Stimulated activated CD4-positive, alpha-beta T cell treated with anti-CD3 and anti-CD28 coated beads, Interleukin-12 subunit alpha, Interleukin-12 subunit beta, amount 100 ng/mL, for 24 hours (primary cell): ENCODE data around the gene TDRD3.

Experiments
- DNase-seq, 2 experiments: peaks; one replicate each; pipeline ENCODE4 v3.0.0-alpha.2; 2020; ENCODE audit warnings: low read depth in 2 of 2

TDRD3 gene

DNA sequence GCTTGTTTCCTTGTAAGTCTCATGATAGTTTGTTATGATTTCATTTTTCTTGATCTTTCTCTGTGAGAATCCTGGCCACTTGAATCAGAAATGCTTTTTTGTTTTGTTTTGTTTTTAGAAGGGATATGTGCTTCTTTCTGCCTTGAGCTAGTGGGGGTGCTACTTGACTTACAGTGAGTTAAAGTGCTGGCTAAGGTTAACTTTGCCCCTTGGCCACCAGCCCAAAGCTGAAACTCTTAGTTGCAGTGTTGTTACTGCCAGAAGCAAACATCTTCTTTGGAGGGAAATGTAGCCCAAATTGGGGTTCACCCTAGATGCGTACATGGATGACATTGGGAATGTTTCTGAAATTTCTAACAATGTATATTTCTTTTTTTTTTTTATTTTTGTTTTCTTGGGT lies 57.4 kb downstream of the TDRD3 start:
- DNase-seq = no peak

DNA sequence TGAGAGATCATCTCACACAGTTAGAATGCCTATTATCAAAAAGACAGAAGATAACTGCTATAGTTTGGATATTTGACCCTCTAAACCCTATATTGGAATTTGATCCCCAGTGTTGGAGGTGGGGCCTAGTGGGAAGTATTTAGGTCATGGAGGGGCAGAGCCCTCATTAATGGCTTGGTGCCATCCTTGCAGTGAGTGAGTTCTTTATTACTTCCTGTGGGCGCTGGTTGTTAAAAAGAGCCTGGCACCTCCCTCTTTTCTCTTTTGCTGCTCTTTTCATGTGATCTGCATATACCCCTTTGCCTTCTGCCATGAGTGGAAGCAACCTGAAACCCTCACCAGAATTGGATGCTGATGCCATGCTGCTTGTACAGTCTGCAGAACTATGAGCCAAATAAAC lies 66.8 kb downstream of the TDRD3 start:
- DNase-seq = no peak

DNA sequence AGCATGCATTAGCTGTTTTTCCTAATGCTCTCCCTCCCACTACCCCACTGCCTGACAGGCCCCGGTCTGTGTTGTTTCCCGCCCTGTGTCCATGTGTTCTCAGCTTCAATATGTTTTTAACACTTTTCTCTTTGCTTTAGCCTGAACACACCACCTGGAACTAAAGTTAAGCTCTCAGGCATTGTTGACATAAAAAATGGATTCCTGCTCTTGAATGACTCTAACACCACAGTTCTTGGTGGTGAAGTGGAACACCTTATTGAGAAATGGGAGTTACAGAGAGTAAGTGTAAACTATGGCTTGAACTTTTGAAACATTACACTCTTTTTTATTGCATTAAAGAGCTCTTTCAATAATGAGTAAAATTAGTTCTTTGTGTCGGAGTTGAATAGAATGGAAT lies 70.1 kb downstream of the TDRD3 start:
- DNase-seq = no peak

DNA sequence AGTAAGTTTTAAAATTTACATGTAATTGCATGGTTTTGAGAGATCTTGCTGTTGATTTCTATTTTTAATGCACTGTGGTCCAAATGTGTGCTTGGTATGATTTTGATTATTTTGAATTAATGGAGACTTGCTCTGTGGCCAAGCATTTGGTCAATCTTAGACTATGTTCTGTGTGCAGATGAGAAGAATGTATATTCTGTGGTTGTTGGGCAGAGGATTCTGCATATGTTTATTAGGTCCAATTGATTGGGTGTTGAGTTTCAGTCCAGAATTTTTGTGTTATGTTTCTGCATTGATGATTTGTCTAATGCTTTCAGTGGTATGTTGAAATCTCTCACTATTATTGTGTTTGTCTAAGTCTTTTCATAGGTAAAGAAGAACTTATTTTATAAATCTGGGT lies 82.3 kb downstream of the TDRD3 start:
- DNase-seq = no peak

DNA sequence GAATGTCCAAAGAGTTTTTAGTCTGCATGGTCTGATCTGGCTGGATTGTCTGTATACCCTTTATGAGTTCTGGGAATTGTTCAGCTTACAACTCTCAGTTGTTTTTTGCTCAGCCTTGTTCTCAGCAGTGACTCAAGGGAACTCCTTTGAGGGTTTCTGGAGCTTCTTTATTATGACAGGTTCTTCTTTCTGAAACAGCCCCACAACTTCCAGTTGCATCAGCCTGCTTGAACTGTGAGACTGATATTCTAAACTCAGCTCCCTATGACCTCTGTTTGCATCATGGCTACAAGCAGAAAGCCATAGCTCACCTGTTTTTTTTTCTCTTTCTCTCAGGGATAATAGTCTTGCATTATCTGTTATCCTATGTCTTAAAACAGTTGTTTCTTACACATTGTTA lies 85.0 kb downstream of the TDRD3 start:
- no peak for DNase-seq

DNA sequence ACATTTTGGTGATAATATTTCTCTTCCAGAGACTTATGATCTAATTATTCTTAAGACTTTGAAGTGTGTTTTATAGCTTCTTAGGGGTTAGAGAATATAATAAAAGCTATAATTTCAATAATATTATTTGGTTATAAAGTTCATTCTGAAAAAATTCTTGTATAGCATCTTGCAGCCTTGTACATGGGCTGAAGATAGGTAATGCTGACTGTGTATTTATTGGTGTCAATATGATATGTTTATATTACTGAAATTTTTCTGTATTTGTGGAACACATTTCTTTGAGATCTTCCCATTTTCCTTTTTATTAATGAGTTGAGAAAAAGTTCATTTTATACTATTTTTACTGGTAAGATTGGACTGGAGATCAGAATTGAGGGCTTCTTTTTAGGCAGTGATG lies 87.8 kb downstream of the TDRD3 start:
- DNase-seq = no peak

DNA sequence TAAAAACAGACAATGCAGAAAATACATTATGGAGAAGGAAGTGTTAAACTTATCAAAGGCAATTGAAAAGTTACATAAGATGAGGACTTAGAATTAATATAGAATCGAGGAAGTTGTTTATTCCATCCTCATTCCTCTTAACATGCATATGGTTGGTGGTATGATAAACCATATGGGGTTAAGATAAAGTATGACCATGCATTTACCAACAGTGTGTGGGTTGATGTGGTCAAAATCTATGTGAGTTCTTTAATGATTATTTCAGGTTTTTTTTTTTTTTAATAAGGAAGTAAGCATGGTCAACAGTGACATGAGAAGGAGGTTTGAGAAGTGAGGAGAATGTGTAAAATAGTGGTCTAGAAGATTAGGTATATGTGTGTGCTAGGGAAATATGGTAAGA lies 94.5 kb downstream of the TDRD3 start:
- DNase-seq = no peak

DNA sequence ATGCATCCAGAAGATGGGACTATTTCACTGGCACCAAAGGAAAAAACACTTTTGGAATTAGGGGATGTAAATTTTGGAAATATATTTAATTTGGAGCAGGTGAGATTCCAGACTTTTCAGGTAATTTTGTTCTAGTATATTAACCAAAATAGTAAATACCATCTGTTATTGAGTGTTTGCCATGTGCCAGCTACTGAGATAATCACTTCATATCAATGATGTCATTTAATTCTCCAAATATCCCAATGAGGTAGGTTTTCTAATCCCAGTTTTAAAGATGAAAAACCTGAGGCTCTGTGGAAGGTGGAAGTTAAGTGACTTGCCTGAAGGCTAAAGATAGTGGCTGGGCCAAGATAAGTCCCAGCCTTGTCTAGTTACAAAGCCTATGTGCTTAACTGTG lies 95.2 kb downstream of the TDRD3 start:
- DNase-seq = no peak

DNA sequence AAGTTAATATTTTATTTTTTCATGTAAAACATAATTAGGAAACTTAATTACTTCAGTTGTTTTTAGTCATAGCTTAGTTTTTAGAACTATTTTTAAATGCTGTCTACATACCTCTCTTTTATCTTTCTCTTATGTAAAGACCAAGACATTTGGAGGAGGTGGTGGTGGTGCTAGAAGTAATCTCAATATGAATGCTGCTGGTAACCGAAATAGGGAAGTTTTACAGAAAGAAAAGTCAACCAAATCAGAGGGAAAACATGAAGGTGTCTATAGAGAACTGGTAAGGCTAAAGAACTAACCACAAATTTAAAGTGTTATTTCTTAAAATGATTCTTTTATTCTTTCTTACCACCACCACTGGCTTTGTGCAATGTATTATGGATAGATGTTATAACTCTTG lies 97.3 kb downstream of the TDRD3 start:
- DNase-seq = no peak

DNA sequence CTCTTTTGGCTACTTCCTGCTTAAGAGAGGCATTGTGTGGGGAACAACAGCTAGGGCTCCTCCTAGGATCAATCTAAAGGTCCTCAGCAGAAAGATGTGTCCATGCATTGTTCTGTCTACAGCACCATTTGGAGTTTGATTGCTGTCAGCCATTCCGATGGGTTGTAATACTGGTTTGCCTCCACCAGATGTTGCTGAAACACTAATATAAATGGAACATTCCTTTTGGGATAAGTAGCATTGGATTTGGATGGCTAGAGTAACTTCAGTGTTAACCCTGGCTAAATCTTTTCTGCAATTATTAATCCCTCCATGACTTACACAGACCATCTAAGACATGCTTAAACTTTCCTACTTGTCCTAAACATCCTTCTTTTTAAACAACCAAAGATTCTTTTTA lies 104.2 kb downstream of the TDRD3 start:
- no peak for DNase-seq

DNA sequence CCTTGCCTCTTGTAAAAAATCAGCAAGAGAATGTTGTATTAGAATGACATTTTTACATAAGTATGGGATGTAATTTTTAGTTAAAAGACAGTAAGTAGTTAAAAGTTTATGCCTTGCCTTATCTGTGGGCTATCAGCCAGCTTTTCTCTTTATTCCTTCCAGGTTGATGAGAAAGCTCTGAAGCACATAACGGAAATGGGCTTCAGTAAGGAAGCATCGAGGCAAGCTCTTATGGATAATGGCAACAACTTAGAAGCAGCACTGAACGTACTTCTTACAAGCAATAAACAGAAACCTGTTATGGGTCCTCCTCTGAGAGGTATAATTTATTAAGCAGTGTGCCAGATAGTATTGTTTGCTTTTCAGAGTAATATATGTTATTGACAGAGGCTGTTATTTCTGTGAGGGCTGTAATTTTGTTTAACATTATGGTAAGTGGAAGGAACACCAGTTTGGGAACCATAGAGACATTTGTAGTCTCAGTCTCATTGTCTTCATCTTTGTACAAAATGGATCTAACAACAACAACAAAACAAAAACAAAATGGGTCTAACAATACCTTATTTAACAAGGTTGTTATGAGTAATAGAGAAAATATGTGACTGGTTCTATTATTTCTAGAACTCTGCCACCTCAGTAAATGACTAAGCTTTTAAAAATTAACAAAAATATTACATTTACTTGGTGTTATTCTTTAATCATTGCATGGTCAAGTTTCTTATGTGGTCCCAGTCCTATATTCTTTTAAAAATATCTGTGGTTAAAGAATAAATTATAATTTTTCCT lies 112.8 kb downstream of the TDRD3 start:
- DNase-seq = no peak

DNA sequence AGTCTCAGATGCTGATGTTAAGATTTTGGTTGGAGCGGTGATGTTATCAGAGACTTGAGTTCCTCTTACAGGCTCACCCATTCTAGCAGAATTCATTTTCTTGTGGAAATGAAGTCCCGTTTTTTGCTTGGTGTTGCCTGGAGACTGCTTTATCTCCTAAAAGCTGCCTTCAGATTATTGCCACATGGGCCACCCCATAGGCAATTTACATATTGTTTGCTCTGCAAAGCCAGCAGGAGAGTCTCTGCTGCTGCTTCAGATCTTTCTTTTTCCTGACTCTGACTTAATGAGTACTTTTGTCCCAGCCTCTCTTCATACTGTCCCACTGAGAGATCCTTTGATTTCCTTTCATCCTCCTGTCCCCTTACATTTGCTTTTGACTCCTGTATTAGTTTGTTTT lies 114.6 kb downstream of the TDRD3 start:
- DNase-seq = no peak

DNA sequence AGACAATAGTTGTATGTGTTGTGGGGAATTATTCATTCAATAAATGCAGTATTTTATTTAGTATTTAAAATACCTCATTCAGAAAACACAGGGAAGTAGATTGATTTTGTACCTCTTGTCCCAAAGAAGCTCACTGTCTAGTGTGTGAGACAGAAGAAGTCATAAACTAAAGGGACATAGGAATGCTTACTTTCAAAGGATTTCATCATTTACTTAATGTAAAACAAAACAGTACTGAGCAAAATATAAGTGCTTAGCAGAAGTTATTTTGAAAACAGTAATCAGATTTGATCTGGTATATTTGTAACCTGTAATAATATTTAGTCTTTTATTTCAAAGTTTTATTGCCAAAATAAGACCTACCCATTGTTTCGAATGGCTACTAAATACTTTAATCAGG lies 117.9 kb downstream of the TDRD3 start:
- DNase-seq = no peak

DNA sequence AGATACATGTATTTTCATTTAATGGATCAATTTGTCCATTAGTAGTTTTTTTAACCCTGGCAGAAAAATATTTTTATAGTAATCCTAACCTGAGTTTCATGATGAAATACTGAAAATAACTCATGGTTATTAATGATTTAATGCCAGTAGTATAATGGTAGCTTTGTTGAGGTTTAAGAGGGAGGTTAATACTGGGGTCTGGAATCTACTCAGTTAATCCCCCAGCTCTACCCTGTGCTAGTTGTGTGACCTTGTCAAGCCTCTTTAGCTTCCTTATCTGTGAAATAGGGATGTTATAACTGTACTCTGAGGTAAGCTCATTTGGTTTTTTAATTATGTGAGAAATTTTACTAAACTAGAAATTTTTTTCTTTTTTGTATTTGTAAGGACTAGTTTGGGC lies 122.5 kb downstream of the TDRD3 start:
- no peak for DNase-seq

DNA sequence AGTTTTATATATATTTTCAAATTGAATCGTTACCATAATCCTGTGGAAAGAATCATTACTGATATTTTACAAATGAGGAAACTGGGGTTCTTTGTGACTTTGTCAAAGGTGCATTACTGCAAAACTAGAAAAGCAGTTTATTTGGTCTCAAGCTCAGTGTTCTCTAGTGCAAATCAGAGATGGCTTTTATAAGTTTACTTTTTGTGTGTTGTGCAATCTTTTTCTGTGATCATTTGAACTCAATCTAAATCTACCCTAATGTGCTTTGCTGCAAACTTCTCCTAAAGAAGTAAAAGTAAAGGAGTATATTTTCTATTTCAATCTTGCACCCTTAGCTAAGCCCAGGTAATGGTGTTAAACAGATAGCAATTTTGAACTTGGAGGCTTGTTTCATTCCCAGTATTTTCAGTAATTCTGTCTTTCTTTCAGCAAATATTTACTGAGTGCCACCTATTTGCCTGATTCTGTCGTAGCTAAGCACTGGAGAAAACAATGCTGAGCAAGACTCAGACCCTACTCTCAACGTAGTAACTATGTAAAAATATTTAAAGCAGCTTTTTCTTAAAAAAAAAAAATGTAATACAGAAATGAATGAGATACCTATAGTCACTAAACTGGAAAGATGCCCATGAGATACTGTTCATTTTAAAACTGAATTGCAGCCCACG lies 124.0 kb downstream of the TDRD3 start:
- DNase-seq = no peak

DNA sequence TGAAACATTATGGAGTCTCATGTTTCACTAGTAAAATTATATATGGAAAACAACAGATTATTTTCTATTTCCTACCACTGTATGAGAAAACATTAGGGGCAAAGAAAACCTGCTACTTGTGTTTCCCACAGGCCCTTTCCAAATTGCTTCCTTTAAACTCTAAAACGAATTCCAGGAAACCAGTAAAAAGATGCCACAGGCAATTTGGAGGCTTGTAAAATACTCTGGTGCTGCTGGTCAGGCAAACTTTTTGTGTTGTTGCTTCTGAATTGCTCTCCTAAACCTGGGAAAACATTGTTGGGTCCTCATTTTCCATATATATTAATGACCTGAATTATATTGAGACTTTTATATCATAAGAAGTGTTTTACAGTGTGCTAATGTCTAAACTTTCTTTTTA lies 141.5 kb downstream of the TDRD3 start:
- no peak for DNase-seq

DNA sequence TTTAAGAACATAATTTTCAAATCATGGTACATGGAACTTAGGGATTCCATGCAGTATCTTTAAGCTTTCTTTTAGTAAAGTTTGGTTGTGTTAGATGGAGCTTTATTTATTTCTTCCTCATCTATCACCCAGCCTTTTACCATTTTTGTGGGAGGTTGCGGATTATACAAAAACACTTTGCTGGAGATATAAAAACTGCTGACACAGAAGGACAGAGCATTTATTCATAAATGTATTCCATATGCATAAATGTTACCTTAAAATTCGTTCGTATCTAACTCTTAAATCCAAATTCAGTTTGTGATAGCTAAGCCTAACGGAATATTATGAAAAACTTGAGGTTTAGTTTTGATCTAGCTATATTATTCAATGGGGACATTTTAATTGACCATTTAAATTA lies 143.3 kb downstream of the TDRD3 start:
- no peak for DNase-seq

DNA sequence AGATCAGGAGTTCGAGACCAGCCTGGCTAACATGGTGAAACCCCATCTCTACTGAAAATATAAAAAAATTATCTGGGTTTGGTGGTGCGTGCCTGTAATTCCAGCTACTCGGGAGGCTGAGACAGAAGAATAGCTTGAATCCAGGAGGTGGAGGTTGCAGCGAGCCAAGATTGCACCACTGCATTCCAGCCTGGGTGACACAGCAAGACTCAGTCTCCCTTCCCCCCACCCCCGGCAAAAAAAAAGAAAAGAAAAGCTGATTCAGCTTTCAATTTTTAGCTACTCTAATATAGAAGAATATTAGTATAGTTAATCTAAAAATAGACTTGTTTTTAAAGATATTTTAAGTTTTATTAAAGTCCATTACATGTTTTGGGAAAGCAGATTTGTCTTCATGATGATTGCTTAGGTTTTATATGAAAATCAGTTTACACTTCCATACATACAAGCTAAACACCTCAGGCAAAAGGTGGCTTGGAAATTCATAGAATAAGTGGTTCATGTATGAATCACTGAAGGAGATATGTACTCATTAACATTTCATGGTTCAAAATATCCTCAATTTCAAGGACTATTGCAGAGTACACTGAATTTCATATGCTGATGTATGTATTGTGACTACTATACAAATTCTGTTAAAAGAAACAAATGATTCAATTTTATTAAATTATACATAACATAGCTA lies 165.2 kb downstream of the TDRD3 start:
- DNase-seq = no peak

DNA sequence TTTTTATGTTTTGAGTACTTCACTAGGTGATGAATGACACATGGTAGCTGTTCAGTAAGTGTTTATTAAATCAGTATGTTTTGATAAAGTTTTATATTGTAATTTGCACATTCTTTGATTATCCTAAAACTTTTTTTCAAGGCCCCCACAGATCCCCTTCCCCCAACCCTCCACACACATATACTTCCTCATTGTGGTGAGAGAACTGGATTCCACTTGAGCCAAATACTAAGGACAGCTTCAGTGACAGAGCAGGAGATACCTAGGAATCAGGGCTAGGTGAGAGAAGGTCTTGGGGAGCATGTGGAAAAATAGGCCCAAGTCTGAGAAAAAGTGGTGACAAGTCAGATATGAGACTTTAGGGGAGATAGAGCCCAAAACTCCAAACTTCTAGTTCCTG lies 174.6 kb downstream of the TDRD3 start:
- no peak for DNase-seq

DNA sequence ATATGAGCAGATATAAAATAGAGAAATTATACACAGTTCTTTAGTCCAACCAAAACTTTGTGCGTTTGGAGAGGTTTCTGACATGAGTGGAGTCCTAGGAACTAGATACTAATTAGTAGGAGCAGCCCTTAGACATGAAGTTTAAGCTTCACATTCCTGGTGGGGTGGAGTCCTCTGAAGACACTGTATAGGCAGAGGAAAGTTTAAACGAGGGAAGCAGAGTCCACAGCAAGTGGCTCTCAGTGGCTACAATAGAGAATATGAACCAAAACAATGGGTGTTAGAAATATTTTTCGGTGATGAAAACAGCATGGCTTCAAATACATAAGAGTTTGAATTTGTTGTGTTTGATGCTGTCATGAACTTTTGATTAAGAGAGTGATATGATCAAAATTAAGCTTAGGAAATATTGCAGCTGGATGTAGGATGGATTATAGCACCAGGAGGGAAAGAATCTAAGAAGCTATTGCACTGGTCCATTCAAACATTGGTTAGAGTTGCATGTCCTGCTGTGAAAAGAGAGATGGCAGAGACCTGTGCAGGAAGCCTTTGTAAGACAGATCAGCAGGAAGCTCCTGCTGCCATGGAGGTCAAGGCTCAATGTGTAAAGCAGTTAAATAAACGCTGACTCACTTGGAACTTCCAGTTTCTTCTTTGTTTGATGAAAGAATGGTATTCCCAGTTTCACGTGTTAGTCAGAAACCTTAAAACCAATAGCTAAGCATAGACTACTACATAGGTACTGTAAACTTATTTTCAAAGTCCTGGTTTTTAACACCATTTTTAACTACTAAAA lies 175.2 kb downstream of the TDRD3 start:
- no peak for DNase-seq

DNA sequence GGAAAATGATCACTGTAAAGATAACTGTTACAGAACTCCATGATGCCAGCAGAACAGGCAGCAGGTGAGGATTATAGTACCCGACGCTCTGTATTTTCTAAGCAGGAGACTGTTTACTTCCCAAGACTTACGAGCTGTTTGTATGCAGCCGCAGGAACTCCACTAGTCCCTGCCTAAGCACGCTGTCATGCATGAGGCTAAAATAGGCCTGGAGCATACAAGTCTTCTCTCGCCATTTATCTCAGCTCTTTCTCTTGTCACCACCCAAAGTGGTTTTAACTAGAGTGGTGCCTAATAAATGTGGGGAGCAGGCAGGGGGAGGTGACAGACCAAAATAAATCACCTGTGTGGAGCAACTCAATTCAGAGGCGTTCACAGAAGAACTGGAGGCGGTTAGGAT lies 175.8 kb downstream of the TDRD3 start:
- no peak for DNase-seq

DNA sequence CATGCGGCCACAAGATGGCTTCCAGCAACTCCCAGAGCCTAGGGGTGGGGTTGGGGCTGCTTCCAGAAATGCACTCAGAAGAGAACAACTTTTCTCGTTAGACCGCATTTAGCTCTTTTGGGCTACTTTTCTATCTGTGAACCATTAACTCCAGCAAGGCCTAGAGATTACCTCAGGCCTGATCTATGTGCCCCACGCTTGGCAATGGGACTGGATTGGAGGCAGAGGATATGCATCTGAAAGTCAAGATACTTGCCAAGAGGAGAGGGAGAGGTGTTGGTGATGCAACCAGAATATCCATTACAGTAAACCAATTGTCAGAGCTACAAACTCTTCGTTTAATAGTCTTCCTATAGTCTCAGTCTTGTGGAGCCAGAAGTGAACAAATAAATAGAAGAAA lies 177.7 kb downstream of the TDRD3 start:
- no peak for DNase-seq
